ENCODE results near the gene SLC25A23. TPM values are rescaled to one million over a fixed set of nuclear protein-coding genes. Genes with fewer than 3 reads are reported as not detected.

The SLC25A23 gene
- total and polyA plus RNA-seq, 2 experiments from 2014 or later = 25.7 to 96.4 TPM

- DNase-seq (ENCODE audit: low spot score) (no peak), ATAC-seq (no peak)
- Histone ChIP-seq H3K27ac (ENCODE audit: low read depth) (no peak overlapping the region), H3K4me1 (ENCODE audit: insufficient read depth) (no peaks in the 10 kb centered on the region; the same call in 1 of the 2 replicates), H3K4me3 (no peak overlapping the region), H2AFZ (no peak overlapping the region), H3K27me3 (ENCODE audit: insufficient read depth) (peaks cover 14% of the 10 kb centered on the region), H3F3A (replicated peaks; ENCODE audit: low read depth) (no peaks in the 10 kb centered on the region), H3K9me2 (ENCODE audit: insufficient read depth) (no peaks in the 10 kb centered on the region), H4K20me1 (replicated peaks; ENCODE audit: insufficient read depth) (no peaks in the 10 kb centered on the region), H3K79me2 (replicated peaks; ENCODE audit: insufficient read depth) (no peaks in the 10 kb centered on the region), H3K36me3 (ENCODE audit: insufficient read depth) (no peaks in the 10 kb centered on the region), H3K4me2 (no peak overlapping the region)
- H3K36me3 Mint-ChIP-seq (ENCODE audit: low read depth) = peaks cover 4% of the 10 kb centered on the region; the same call in 1 of the 3 replicates
- H3K4me3 Mint-ChIP-seq = no peak overlapping the region
- H3K27ac Mint-ChIP-seq = no peak overlapping the region
- H3K4me1 Mint-ChIP-seq = peaks cover 10% of the 10 kb centered on the region; the same call in 2 of the 3 replicates
- TF ChIP-seq CTCF (conservative IDR thresholded peaks at IDR 0.05; ENCODE audit: low read depth in 2 of 2) = no peak
- no peak for TF ChIP-seq ETS1 (IDR thresholded peaks at IDR 0.05)
- no peak for TF ChIP-seq STAT1 (IDR thresholded peaks at IDR 0.05; ENCODE audit: unreplicated experiment)
- no peak for TF ChIP-seq CREB1 (CRISPR knock-in tag; IDR thresholded peaks at IDR 0.05; ENCODE audit: low read depth)
- TF ChIP-seq ZNF331 (CRISPR knock-in tag; IDR thresholded peaks at IDR 0.05; ENCODE audit: low read depth) = no peak
- TF ChIP-seq REST (IDR thresholded peaks at IDR 0.05; ENCODE audit: unreplicated experiment) = no peak
- no peak for TF ChIP-seq EZH2phosphoT487 (IDR thresholded peaks at IDR 0.05; ENCODE audit: unreplicated experiment)
- no peak for TF ChIP-seq ZNF114 (CRISPR knock-in tag; IDR thresholded peaks at IDR 0.05)
- no peak for TF ChIP-seq ZNF462 (CRISPR knock-in tag; IDR thresholded peaks at IDR 0.05)
- no peak for TF ChIP-seq EZH2 (IDR thresholded peaks at IDR 0.05; ENCODE audit: low read depth, unreplicated experiment)
- TF ChIP-seq NANOG (IDR thresholded peaks at IDR 0.05; ENCODE audit: borderline replicate concordance) = no peak
- TF ChIP-seq JUNB (IDR thresholded peaks at IDR 0.05; ENCODE audit: unreplicated experiment) = no peak
- TF ChIP-seq POLR2AphosphoS5 (IDR thresholded peaks at IDR 0.05; ENCODE audit: low read depth) = no peak
- no peaks in the 10 kb centered on the region for H3K9me3 Mint-ChIP-seq
- H3K27me3 Mint-ChIP-seq (ENCODE audit: insufficient read depth, low read depth, poor library complexity) = peaks cover 12% of the 10 kb centered on the region
These were observed 13.1 kb upstream of the SLC25A23 start for GRCh38 chr19:6472713-6473112.
